ENCODE data around the gene UMAD1. TPM values are rescaled to one million over a fixed set of nuclear protein-coding genes. Genes with fewer than 3 reads are reported as not detected.

UMAD1 gene
- total and polyA plus RNA-seq, 2 donors (not counting 3 experiments of a cell fraction or from before 2014, with no cell fraction given) = 5.6 to 6.6 TPM

DNA sequence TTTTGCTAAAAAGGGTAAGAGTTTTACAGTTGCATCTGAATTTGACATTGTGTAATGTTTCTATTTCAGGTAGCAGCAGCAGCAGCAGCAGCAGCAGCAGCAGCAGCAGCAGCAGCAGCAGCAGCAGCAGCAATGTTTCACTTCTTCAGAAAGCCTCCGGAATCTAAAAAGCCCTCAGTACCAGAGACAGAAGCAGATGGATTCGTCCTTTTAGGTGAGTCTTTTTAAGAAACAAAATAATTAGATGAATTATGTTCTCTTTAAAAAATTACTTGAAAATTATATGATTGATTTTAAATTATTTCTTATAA lies 32.6 kb downstream of the UMAD1 start:
- H3K4me2 ChIP-seq (ENCODE audit: insufficient read depth, low read length) = no peak overlapping the region
- no peak overlapping the region for H3K4me3 ChIP-seq (replicated peaks in 1 of 3; ENCODE audit: insufficient read depth in 1 of 3, low read depth in 1 of 3, low read length in 3 of 3)
- no peaks in the 10 kb centered on the region for H3K79me2 ChIP-seq (ENCODE audit: control insufficient read depth, insufficient read depth, low read length)
- DNase-seq (ENCODE audit: low read depth, low spot score) = no peak
- no TSS peak for BruUV-seq (replicated peaks)
- no peak overlapping the region for H3K27ac ChIP-seq (ENCODE audit: insufficient read depth, low read depth, low read length)
- POLR2A ChIA-PET = no interaction called here
- H2AFZ ChIP-seq (ENCODE audit: low read depth, low read length) = no peak overlapping the region
- no peaks in the 10 kb centered on the region for H3K9me1 ChIP-seq (replicated peaks; ENCODE audit: control insufficient read depth, extremely low read depth, insufficient read depth, low read length)
- H3K36me3 ChIP-seq (ENCODE audit: control insufficient read depth in 2 of 2, extremely low read depth in 1 of 2, insufficient read depth in 2 of 2, low read length in 2 of 2) = no peaks in the 10 kb centered on the region
- no peak overlapping the region for H3K9ac ChIP-seq (replicated peaks; ENCODE audit: extremely low read depth, insufficient read depth, low read length)
- intact Hi-C loops (cut with micrococcal nuclease) = no loop called here
- TF ChIP-seq EZH2 (IDR thresholded peaks at IDR 0.05; ENCODE audit: borderline replicate concordance, low read depth, low read length, severe bottlenecking) (no peak), FOS (IDR thresholded peaks at IDR 0.05; ENCODE audit: borderline replicate concordance, insufficient read depth, low read length) (no peak), POLR2AphosphoS5 (IDR thresholded peaks at IDR 0.05; ENCODE audit: insufficient read depth, low read depth, low read length) (no peak), MYC (IDR thresholded peaks at IDR 0.05; ENCODE audit: low read depth, low read length) (no peak), JUN (IDR thresholded peaks at IDR 0.05; ENCODE audit: borderline replicate concordance, insufficient read depth, insufficient read length, low read depth) (no peak), POLR2A (IDR thresholded peaks at IDR 0.05; ENCODE audit: low read depth, low read length) (no peak), GATA2 (IDR thresholded peaks at IDR 0.05; ENCODE audit: insufficient read depth, insufficient read length, low read depth, low read length) (no peak)
- TF ChIP-seq, protein P1, sequence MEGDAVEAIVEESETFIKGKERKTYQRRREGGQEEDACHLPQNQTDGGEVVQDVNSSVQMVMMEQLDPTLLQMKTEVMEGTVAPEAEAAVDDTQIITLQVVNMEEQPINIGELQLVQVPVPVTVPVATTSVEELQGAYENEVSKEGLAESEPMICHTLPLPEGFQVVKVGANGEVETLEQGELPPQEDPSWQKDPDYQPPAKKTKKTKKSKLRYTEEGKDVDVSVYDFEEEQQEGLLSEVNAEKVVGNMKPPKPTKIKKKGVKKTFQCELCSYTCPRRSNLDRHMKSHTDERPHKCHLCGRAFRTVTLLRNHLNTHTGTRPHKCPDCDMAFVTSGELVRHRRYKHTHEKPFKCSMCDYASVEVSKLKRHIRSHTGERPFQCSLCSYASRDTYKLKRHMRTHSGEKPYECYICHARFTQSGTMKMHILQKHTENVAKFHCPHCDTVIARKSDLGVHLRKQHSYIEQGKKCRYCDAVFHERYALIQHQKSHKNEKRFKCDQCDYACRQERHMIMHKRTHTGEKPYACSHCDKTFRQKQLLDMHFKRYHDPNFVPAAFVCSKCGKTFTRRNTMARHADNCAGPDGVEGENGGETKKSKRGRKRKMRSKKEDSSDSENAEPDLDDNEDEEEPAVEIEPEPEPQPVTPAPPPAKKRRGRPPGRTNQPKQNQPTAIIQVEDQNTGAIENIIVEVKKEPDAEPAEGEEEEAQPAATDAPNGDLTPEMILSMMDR (IDR thresholded peaks at IDR 0.05; ENCODE audit: extremely low read depth in 1 of 2, insufficient read depth in 1 of 2, low read depth in 1 of 2, low read length in 2 of 2) = no peak
- TF ChIP-seq, protein P2, sequence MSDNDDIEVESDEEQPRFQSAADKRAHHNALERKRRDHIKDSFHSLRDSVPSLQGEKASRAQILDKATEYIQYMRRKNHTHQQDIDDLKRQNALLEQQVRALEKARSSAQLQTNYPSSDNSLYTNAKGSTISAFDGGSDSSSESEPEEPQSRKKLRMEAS (IDR thresholded peaks at IDR 0.05; ENCODE audit: insufficient read depth, insufficient read length) = no peak
- H3K4me1 ChIP-seq (ENCODE audit: control insufficient read depth, extremely low read depth, insufficient read depth, low read length) = peaks cover 5% of the 10 kb centered on the region
- H3K27me3 ChIP-seq (ENCODE audit: control insufficient read depth in 2 of 2, insufficient read depth in 2 of 2, low read length in 2 of 2) = no peaks in the 10 kb centered on the region
- CTCF ChIA-PET = no interaction called here
- dilution Hi-C loops (cut with MboI; ENCODE audit: extremely low pct_ligation_motif_present, low sequenced_read_pairs) = no loop called here
- no peaks in the 10 kb centered on the region for H4K20me1 ChIP-seq (replicated peaks; ENCODE audit: control insufficient read depth, extremely low read depth, insufficient read depth, low read length)
- no peaks in the 10 kb centered on the region for H3K9me3 ChIP-seq (replicated peaks; ENCODE audit: control insufficient read depth, insufficient read depth, low read length)
- no peak for FAIRE-seq
